Measurements from ENCODE around the gene CACNA1E. TPM values are rescaled to one million over a fixed set of nuclear protein-coding genes. Genes with fewer than 3 reads are reported as not detected.

CACNA1E gene
- total and polyA plus RNA-seq, 2 of the 13 experiments (the other 11 are each of a cell fraction or from before 2014, with no cell fraction given): not detected

GRCh38 chr1:181482001-181482430, 1.3 kb upstream of the CACNA1E start:
- WGBS (ENCODE audit: low lambda C conversion rate): 79% methylated on average over 31 of the region's 36 CpGs
- Histone ChIP-seq H3K9me3 (ENCODE audit: low read length) (no peaks in the 10 kb centered on the region), H3K36me3 (replicated peaks in 1 of 2; ENCODE audit: control insufficient read depth in 1 of 2, insufficient read depth in 2 of 2, low read length in 2 of 2) (no peaks in the 10 kb centered on the region), H3K79me2 (ENCODE audit: insufficient read depth, low read length) (no peaks in the 10 kb centered on the region), H3K4me2 (ENCODE audit: low read depth, low read length) (no peak overlapping the region), H3K9ac (ENCODE audit: insufficient read depth, low read depth, low read length) (no peak overlapping the region), H3K4me3 (replicated peaks in 1 of 3; ENCODE audit: insufficient read depth in 1 of 3, low read depth in 2 of 3, low read length in 3 of 3) (no peak overlapping the region), H2AFZ (ENCODE audit: low read length) (no peak overlapping the region), H3K27ac (ENCODE audit: extremely low read length, insufficient read depth, low read length) (no peak overlapping the region), H4K20me1 (ENCODE audit: insufficient read depth, low read length) (no peaks in the 10 kb centered on the region), H3K4me1 (ENCODE audit: insufficient read depth, low read length) (no peaks in the 10 kb centered on the region), H3K27me3 (ENCODE audit: control insufficient read depth in 1 of 2, insufficient read depth in 2 of 2, low read length in 2 of 2) (peaks cover 3 to 49% of the 10 kb centered on the region in 2 experiments; a peak in 3 of 5 replicates)
- TF ChIP-seq ADNP (CRISPR knock-in tag; IDR thresholded peaks at IDR 0.05): no peak
- TF ChIP-seq ARID3A (IDR thresholded peaks at IDR 0.05; ENCODE audit: low read depth, low read length): no peak
- TF ChIP-seq SNAPC5 (CRISPR knock-in tag; IDR thresholded peaks at IDR 0.05; ENCODE audit: borderline replicate concordance): no peak
- no peak for TF ChIP-seq ZHX2 (IDR thresholded peaks at IDR 0.05; ENCODE audit: low read depth)
- no peak for TF ChIP-seq ZHX2 (CRISPR knock-in tag; IDR thresholded peaks at IDR 0.05; ENCODE audit: borderline replicate concordance)
- DNase-seq (ENCODE audit: low spot score) (no peak), FAIRE-seq (no peak), ATAC-seq (no peak)
- POLR2A ChIA-PET: no interaction called here
- intact Hi-C loops (cut with micrococcal nuclease; ENCODE audit: unreplicated experiment) (no loop called here), in situ Hi-C loops (cut with HindIII; ENCODE audit: extremely low pct_ligation_motif_present, low pct_unique_long_range_greater_than_20kb) (loop anchor here (10.0 kb wide), 1 partner anchor 453 kb away; no protein-coding TSS in a partner anchor)
- no TSS peak for BruUV-seq (replicated peaks)
- CTCF ChIA-PET (ENCODE audit: low intra/inter-chr PET ratio, low total read pairs): no interaction called here

All from HepG2 (cell line).